ENCODE data around the gene TIGAR. TPM values are rescaled to one million over a fixed set of nuclear protein-coding genes. Genes with fewer than 3 reads are reported as not detected.

Gene TIGAR
- total RNA-seq, 1 donor from 2014 or later, result 18.1 TPM

- Histone ChIP-seq H3K4me1 (no peaks in the 10 kb centered on the region), H3F3A (ENCODE audit: low read depth) (no peaks in the 10 kb centered on the region), H3K9ac (no peak overlapping the region), H3K27me3 (no peaks in the 10 kb centered on the region), H3K36me3 (no peaks in the 10 kb centered on the region), H4K20me1 (ENCODE audit: low read depth) (no peaks in the 10 kb centered on the region), H3K4me2 (no peak overlapping the region), H3K27ac (no peak overlapping the region), H3K4me3 (no peak overlapping the region), H3K79me2 (ENCODE audit: low read depth) (no peaks in the 10 kb centered on the region), H2AFZ (replicated peaks) (no peak overlapping the region), H3K9me3 (ENCODE audit: low read depth) (no peaks in the 10 kb centered on the region)
- H3K36me3 Mint-ChIP-seq, result no peaks in the 10 kb centered on the region
- H3K27ac Mint-ChIP-seq, result no peak overlapping the region
- H3K4me1 Mint-ChIP-seq, result no peaks in the 10 kb centered on the region
- no peak for DNase-seq (ENCODE audit: low spot score)
- peaks cover 10% of the 10 kb centered on the region for H3K9me3 Mint-ChIP-seq
- peaks cover 7% of the 10 kb centered on the region for H3K27me3 Mint-ChIP-seq (ENCODE audit: insufficient read depth, low read depth)
- TF ChIP-seq EZH2 (IDR thresholded peaks at IDR 0.05) (no peak), CTCF (IDR thresholded peaks at IDR 0.05) (no peak), EZH2phosphoT487 (IDR thresholded peaks at IDR 0.05) (no peak)
- no peak overlapping the region for H3K4me3 Mint-ChIP-seq
These were observed 80.1 kb downstream of the TIGAR start for GRCh38 chr12:4401117-4401516.

- H2AFZ ChIP-seq (replicated peaks), result no peak overlapping the region
- H3K4me3 Mint-ChIP-seq, result no peak overlapping the region
- TF ChIP-seq CTCF (IDR thresholded peaks at IDR 0.05) (no peak), EZH2phosphoT487 (IDR thresholded peaks at IDR 0.05) (no peak), EZH2 (IDR thresholded peaks at IDR 0.05) (no peak)
- H3K27me3 ChIP-seq, result no peaks in the 10 kb centered on the region
- no peaks in the 10 kb centered on the region for H3K79me2 ChIP-seq (ENCODE audit: low read depth)
- H3K4me1 Mint-ChIP-seq, result no peaks in the 10 kb centered on the region
- no peaks in the 10 kb centered on the region for H3K36me3 Mint-ChIP-seq
- H3K4me2 ChIP-seq, result no peak overlapping the region
- H3K27ac ChIP-seq, result no peak overlapping the region
- no peak overlapping the region for H3K27ac Mint-ChIP-seq
- H3K9me3 ChIP-seq (ENCODE audit: low read depth), result no peaks in the 10 kb centered on the region
- H3K4me1 ChIP-seq, result no peaks in the 10 kb centered on the region
- no peaks in the 10 kb centered on the region for H3F3A ChIP-seq (ENCODE audit: low read depth)
- no peaks in the 10 kb centered on the region for H3K36me3 ChIP-seq
- H3K9ac ChIP-seq, result no peak overlapping the region
- DNase-seq (ENCODE audit: low spot score), result no peak
- no peak overlapping the region for H3K4me3 ChIP-seq
- peaks cover 10% of the 10 kb centered on the region for H3K9me3 Mint-ChIP-seq
- no peaks in the 10 kb centered on the region for H4K20me1 ChIP-seq (ENCODE audit: low read depth)
- peaks cover 7% of the 10 kb centered on the region for H3K27me3 Mint-ChIP-seq (ENCODE audit: insufficient read depth, low read depth)
These were observed 82.0 kb downstream of the TIGAR start for GRCh38 chr12:4402996-4403395.

Other genes with a start within 250 kb of the TIGAR start
- gene CCND2, start 47.5 kb upstream of the TIGAR start, total RNA-seq (ENCODE audit: low replicate concordance), result 95.8 and 103 TPM in 2 replicates
- gene FGF23, start 58.5 kb downstream of the TIGAR start, total RNA-seq (ENCODE audit: low replicate concordance), result 0.58 and 0.90 TPM in 2 replicates
- gene FGF6, start 124.6 kb downstream of the TIGAR start, total RNA-seq (ENCODE audit: low replicate concordance), result not detected in 2 replicates
- 130 and 189 TPM in 2 replicates for gene RAD51AP1, start 217.7 kb downstream of the TIGAR start, total RNA-seq (ENCODE audit: low replicate concordance)
- 15.2 and 20.5 TPM in 2 replicates for gene DYRK4, start 241.0 kb downstream of the TIGAR start, total RNA-seq (ENCODE audit: low replicate concordance)

Measured in neural progenitor cell (in vitro differentiated cells).